ENCODE data around the gene GABRG3. TPM values are rescaled to one million over a fixed set of nuclear protein-coding genes. Genes with fewer than 3 reads are reported as not detected.

The GABRG3 gene
- total and polyA plus RNA-seq, 2 experiments from 2014 or later, result 0.10 to 1.4 TPM

- Histone ChIP-seq H3K9me2 (ENCODE audit: insufficient read depth) (no peaks in the 10 kb centered on the region), H3K27ac (ENCODE audit: low read depth) (no peak overlapping the region), H3K27me3 (ENCODE audit: insufficient read depth) (no peaks in the 10 kb centered on the region), H3K4me2 (no peak overlapping the region), H4K20me1 (replicated peaks; ENCODE audit: insufficient read depth) (no peaks in the 10 kb centered on the region), H3K36me3 (ENCODE audit: insufficient read depth) (no peaks in the 10 kb centered on the region), H2AFZ (0 out of 2 replicates have a peak overlapping the region, but pooled peaks have one; percentile 52), H3K4me3 (no peak overlapping the region), H3K4me1 (ENCODE audit: insufficient read depth) (peaks cover 8% of the 10 kb centered on the region), H3K79me2 (replicated peaks; ENCODE audit: insufficient read depth) (no peaks in the 10 kb centered on the region), H3F3A (replicated peaks; ENCODE audit: low read depth) (no peaks in the 10 kb centered on the region)
- Mint-ChIP-seq H3K27me3 (ENCODE audit: insufficient read depth, low read depth, poor library complexity) (peaks cover 5% of the 10 kb centered on the region), H3K36me3 (ENCODE audit: low read depth) (no peaks in the 10 kb centered on the region), H3K4me3 (no peak overlapping the region), H3K27ac (no peak overlapping the region), H3K9me3 (peaks cover 15% of the 10 kb centered on the region), H3K4me1 (peaks cover 20% of the 10 kb centered on the region)
- ATAC-seq (no peak), DNase-seq (ENCODE audit: low spot score) (no peak)
- TF ChIP-seq ZNF331 (CRISPR knock-in tag; IDR thresholded peaks at IDR 0.05; ENCODE audit: low read depth) (no peak), STAT1 (IDR thresholded peaks at IDR 0.05; ENCODE audit: unreplicated experiment) (no peak), CREB1 (CRISPR knock-in tag; IDR thresholded peaks at IDR 0.05; ENCODE audit: low read depth) (no peak), NANOG (IDR thresholded peaks at IDR 0.05; ENCODE audit: borderline replicate concordance) (no peak), POLR2AphosphoS5 (IDR thresholded peaks at IDR 0.05; ENCODE audit: low read depth) (no peak), JUNB (IDR thresholded peaks at IDR 0.05; ENCODE audit: unreplicated experiment) (no peak), ZNF114 (CRISPR knock-in tag; IDR thresholded peaks at IDR 0.05) (no peak), EZH2phosphoT487 (IDR thresholded peaks at IDR 0.05; ENCODE audit: unreplicated experiment) (no peak), EZH2 (IDR thresholded peaks at IDR 0.05; ENCODE audit: low read depth, unreplicated experiment) (no peak)
- TF ChIP-seq, protein P1, sequence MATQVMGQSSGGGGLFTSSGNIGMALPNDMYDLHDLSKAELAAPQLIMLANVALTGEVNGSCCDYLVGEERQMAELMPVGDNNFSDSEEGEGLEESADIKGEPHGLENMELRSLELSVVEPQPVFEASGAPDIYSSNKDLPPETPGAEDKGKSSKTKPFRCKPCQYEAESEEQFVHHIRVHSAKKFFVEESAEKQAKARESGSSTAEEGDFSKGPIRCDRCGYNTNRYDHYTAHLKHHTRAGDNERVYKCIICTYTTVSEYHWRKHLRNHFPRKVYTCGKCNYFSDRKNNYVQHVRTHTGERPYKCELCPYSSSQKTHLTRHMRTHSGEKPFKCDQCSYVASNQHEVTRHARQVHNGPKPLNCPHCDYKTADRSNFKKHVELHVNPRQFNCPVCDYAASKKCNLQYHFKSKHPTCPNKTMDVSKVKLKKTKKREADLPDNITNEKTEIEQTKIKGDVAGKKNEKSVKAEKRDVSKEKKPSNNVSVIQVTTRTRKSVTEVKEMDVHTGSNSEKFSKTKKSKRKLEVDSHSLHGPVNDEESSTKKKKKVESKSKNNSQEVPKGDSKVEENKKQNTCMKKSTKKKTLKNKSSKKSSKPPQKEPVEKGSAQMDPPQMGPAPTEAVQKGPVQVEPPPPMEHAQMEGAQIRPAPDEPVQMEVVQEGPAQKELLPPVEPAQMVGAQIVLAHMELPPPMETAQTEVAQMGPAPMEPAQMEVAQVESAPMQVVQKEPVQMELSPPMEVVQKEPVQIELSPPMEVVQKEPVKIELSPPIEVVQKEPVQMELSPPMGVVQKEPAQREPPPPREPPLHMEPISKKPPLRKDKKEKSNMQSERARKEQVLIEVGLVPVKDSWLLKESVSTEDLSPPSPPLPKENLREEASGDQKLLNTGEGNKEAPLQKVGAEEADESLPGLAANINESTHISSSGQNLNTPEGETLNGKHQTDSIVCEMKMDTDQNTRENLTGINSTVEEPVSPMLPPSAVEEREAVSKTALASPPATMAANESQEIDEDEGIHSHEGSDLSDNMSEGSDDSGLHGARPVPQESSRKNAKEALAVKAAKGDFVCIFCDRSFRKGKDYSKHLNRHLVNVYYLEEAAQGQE (IDR thresholded peaks at IDR 0.05; ENCODE audit: unreplicated experiment), result no peak
- TF ChIP-seq, protein P2, sequence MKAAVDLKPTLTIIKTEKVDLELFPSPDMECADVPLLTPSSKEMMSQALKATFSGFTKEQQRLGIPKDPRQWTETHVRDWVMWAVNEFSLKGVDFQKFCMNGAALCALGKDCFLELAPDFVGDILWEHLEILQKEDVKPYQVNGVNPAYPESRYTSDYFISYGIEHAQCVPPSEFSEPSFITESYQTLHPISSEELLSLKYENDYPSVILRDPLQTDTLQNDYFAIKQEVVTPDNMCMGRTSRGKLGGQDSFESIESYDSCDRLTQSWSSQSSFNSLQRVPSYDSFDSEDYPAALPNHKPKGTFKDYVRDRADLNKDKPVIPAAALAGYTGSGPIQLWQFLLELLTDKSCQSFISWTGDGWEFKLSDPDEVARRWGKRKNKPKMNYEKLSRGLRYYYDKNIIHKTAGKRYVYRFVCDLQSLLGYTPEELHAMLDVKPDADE (IDR thresholded peaks at IDR 0.05), result no peak
- TF ChIP-seq, protein P3, sequence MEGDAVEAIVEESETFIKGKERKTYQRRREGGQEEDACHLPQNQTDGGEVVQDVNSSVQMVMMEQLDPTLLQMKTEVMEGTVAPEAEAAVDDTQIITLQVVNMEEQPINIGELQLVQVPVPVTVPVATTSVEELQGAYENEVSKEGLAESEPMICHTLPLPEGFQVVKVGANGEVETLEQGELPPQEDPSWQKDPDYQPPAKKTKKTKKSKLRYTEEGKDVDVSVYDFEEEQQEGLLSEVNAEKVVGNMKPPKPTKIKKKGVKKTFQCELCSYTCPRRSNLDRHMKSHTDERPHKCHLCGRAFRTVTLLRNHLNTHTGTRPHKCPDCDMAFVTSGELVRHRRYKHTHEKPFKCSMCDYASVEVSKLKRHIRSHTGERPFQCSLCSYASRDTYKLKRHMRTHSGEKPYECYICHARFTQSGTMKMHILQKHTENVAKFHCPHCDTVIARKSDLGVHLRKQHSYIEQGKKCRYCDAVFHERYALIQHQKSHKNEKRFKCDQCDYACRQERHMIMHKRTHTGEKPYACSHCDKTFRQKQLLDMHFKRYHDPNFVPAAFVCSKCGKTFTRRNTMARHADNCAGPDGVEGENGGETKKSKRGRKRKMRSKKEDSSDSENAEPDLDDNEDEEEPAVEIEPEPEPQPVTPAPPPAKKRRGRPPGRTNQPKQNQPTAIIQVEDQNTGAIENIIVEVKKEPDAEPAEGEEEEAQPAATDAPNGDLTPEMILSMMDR (conservative IDR thresholded peaks at IDR 0.05; ENCODE audit: low read depth in 2 of 2), result no peak
- TF ChIP-seq, protein P4, sequence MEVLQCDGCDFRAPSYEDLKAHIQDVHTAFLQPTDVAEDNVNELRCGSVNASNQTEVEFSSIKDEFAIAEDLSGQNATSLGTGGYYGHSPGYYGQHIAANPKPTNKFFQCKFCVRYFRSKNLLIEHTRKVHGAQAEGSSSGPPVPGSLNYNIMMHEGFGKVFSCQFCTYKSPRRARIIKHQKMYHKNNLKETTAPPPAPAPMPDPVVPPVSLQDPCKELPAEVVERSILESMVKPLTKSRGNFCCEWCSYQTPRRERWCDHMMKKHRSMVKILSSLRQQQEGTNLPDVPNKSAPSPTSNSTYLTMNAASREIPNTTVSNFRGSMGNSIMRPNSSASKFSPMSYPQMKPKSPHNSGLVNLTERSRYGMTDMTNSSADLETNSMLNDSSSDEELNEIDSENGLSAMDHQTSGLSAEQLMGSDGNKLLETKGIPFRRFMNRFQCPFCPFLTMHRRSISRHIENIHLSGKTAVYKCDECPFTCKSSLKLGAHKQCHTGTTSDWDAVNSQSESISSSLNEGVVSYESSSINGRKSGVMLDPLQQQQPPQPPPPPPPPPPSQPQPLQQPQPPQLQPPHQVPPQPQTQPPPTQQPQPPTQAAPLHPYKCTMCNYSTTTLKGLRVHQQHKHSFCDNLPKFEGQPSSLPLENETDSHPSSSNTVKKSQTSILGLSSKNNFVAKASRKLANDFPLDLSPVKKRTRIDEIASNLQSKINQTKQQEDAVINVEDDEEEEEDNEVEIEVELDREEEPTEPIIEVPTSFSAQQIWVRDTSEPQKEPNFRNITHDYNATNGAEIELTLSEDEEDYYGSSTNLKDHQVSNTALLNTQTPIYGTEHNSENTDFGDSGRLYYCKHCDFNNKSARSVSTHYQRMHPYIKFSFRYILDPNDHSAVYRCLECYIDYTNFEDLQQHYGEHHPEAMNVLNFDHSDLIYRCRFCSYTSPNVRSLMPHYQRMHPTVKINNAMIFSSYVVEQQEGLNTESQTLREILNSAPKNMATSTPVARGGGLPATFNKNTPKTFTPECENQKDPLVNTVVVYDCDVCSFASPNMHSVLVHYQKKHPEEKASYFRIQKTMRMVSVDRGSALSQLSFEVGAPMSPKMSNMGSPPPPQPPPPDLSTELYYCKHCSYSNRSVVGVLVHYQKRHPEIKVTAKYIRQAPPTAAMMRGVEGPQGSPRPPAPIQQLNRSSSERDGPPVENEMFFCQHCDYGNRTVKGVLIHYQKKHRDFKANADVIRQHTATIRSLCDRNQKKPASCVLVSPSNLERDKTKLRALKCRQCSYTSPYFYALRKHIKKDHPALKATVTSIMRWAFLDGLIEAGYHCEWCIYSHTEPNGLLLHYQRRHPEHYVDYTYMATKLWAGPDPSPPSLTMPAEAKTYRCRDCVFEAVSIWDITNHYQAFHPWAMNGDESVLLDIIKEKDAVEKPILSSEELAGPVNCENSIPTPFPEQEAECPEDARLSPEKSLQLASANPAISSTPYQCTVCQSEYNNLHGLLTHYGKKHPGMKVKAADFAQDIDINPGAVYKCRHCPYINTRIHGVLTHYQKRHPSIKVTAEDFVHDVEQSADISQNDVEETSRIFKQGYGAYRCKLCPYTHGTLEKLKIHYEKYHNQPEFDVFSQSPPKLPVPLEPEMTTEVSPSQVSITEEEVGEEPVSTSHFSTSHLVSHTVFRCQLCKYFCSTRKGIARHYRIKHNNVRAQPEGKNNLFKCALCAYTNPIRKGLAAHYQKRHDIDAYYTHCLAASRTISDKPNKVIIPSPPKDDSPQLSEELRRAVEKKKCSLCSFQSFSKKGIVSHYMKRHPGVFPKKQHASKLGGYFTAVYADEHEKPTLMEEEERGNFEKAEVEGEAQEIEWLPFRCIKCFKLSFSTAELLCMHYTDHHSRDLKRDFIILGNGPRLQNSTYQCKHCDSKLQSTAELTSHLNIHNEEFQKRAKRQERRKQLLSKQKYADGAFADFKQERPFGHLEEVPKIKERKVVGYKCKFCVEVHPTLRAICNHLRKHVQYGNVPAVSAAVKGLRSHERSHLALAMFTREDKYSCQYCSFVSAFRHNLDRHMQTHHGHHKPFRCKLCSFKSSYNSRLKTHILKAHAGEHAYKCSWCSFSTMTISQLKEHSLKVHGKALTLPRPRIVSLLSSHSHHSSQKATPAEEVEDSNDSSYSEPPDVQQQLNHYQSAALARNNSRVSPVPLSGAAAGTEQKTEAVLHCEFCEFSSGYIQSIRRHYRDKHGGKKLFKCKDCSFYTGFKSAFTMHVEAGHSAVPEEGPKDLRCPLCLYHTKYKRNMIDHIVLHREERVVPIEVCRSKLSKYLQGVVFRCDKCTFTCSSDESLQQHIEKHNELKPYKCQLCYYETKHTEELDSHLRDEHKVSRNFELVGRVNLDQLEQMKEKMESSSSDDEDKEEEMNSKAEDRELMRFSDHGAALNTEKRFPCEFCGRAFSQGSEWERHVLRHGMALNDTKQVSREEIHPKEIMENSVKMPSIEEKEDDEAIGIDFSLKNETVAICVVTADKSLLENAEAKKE (CRISPR knock-in tag; IDR thresholded peaks at IDR 0.05), result no peak
These were observed 116.9 kb downstream of the GABRG3 start for GRCh38 chr15:27087651-27088583.

Measured in GM23338 (cell line).